ENCODE measurements around the gene YWHAG. TPM values are rescaled to one million over a fixed set of nuclear protein-coding genes. Genes with fewer than 3 reads are reported as not detected.

The YWHAG gene
- total and polyA plus RNA-seq, 9 of the 15 experiments (the other 6 are each of a cell fraction or from before 2014, with no cell fraction given): 30.4 to 246 (median 94.5) TPM

DNA sequence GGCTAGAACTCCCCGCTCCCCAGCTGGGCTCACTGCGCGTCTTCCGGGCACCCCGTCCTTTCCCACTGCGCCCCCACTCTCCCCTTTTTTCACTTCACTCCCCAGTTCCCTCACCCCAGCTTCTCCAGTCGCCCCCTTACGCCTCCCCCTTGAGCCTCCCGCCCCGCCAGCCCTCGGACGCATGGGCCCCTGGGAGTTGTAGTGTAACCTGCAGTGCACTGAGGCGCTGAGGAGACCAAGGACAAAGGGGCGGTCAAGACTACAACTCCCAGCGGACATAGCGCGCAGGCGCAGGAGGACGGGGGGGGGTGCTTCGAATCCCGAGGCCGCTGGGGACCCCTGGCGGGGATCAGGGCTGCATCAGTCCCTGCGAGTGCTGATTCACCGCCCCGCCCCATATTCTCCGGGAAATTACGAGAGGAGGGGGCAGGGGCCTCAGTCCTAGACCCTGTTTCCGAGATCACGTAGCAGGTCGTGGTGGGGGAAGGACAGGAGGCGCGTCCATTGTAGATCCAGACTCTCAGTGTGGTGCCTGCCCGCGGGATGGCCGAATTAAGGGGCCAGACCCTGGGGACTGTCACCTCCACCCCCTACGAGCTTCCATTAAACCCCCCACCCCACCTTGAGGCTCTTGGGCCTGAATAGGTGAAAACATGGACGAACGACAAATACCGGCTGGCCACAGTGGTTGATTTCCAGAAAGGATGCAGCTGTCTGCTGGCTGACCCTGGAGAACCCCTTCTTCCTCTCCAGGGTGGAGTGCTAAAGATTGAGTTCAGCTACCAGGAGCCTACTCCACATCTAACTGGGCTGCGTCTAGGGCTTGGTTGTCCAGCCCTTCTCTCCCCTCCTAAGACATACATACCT lies 553 bp upstream of the YWHAG start (continued):
- TF ChIP-seq NR4A1 (CRISPR knock-in tag; IDR thresholded peaks at IDR 0.05): no peak
- peak; percentile 57; the same call in 1 of the 2 replicates for TF ChIP-seq NR4A1 (tag; IDR thresholded peaks at IDR 0.05)
- peak in 1 of 2 experiments; percentile 70; a peak in 1 of 4 replicates for TF ChIP-seq NONO (IDR thresholded peaks at IDR 0.05; ENCODE audit: low read depth in 2 of 2, low read length in 1 of 2)
- TF ChIP-seq, protein P1, sequence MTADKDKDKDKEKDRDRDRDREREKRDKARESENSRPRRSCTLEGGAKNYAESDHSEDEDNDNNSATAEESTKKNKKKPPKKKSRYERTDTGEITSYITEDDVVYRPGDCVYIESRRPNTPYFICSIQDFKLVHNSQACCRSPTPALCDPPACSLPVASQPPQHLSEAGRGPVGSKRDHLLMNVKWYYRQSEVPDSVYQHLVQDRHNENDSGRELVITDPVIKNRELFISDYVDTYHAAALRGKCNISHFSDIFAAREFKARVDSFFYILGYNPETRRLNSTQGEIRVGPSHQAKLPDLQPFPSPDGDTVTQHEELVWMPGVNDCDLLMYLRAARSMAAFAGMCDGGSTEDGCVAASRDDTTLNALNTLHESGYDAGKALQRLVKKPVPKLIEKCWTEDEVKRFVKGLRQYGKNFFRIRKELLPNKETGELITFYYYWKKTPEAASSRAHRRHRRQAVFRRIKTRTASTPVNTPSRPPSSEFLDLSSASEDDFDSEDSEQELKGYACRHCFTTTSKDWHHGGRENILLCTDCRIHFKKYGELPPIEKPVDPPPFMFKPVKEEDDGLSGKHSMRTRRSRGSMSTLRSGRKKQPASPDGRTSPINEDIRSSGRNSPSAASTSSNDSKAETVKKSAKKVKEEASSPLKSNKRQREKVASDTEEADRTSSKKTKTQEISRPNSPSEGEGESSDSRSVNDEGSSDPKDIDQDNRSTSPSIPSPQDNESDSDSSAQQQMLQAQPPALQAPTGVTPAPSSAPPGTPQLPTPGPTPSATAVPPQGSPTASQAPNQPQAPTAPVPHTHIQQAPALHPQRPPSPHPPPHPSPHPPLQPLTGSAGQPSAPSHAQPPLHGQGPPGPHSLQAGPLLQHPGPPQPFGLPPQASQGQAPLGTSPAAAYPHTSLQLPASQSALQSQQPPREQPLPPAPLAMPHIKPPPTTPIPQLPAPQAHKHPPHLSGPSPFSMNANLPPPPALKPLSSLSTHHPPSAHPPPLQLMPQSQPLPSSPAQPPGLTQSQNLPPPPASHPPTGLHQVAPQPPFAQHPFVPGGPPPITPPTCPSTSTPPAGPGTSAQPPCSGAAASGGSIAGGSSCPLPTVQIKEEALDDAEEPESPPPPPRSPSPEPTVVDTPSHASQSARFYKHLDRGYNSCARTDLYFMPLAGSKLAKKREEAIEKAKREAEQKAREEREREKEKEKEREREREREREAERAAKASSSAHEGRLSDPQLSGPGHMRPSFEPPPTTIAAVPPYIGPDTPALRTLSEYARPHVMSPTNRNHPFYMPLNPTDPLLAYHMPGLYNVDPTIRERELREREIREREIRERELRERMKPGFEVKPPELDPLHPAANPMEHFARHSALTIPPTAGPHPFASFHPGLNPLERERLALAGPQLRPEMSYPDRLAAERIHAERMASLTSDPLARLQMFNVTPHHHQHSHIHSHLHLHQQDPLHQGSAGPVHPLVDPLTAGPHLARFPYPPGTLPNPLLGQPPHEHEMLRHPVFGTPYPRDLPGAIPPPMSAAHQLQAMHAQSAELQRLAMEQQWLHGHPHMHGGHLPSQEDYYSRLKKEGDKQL (CRISPR knock-in tag; IDR thresholded peaks at IDR 0.05; ENCODE audit: borderline replicate concordance): no peak
- peak; percentile 4 for TF ChIP-seq CXXC5 (CRISPR knock-in tag; IDR thresholded peaks at IDR 0.05)
- peak; percentile 75 to 88 for TF ChIP-seq RAD21 (CRISPR knock-in tag; conservative IDR thresholded peaks at IDR 0.05 in 1 of 2, IDR thresholded peaks at IDR 0.05 in 1 of 2)
- TF ChIP-seq, protein P2, sequence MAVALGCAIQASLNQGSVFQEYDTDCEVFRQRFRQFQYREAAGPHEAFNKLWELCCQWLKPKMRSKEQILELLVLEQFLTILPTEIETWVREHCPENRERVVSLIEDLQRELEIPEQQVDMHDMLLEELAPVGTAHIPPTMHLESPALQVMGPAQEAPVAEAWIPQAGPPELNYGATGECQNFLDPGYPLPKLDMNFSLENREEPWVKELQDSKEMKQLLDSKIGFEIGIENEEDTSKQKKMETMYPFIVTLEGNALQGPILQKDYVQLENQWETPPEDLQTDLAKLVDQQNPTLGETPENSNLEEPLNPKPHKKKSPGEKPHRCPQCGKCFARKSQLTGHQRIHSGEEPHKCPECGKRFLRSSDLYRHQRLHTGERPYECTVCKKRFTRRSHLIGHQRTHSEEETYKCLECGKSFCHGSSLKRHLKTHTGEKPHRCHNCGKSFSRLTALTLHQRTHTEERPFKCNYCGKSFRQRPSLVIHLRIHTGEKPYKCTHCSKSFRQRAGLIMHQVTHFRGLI (CRISPR knock-in tag; IDR thresholded peaks at IDR 0.05): no peak
- TF ChIP-seq, protein P3, sequence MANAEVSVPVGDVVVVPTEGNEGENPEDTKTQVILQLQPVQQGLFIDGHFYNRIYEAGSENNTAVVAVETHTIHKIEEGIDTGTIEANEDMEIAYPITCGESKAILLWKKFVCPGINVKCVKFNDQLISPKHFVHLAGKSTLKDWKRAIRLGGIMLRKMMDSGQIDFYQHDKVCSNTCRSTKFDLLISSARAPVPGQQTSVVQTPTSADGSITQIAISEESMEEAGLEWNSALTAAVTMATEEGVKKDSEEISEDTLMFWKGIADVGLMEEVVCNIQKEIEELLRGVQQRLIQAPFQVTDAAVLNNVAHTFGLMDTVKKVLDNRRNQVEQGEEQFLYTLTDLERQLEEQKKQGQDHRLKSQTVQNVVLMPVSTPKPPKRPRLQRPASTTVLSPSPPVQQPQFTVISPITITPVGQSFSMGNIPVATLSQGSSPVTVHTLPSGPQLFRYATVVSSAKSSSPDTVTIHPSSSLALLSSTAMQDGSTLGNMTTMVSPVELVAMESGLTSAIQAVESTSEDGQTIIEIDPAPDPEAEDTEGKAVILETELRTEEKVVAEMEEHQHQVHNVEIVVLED (CRISPR knock-in tag; IDR thresholded peaks at IDR 0.05): peak; percentile 78
- TF ChIP-seq, protein P4, sequence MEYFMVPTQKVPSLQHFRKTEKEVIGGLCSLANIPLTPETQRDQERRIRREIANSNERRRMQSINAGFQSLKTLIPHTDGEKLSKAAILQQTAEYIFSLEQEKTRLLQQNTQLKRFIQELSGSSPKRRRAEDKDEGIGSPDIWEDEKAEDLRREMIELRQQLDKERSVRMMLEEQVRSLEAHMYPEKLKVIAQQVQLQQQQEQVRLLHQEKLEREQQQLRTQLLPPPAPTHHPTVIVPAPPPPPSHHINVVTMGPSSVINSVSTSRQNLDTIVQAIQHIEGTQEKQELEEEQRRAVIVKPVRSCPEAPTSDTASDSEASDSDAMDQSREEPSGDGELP (CRISPR knock-in tag; IDR thresholded peaks at IDR 0.05; ENCODE audit: borderline replicate concordance): peak; percentile 83
- peak; percentile 61 for TF ChIP-seq BHLHE40 (IDR thresholded peaks at IDR 0.05; ENCODE audit: low read length)
- TF ChIP-seq, protein P5, sequence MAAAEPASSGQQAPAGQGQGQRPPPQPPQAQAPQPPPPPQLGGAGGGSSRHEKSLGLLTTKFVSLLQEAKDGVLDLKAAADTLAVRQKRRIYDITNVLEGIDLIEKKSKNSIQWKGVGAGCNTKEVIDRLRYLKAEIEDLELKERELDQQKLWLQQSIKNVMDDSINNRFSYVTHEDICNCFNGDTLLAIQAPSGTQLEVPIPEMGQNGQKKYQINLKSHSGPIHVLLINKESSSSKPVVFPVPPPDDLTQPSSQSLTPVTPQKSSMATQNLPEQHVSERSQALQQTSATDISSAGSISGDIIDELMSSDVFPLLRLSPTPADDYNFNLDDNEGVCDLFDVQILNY (CRISPR knock-in tag; IDR thresholded peaks at IDR 0.05): no peak
- TF ChIP-seq, protein P6, sequence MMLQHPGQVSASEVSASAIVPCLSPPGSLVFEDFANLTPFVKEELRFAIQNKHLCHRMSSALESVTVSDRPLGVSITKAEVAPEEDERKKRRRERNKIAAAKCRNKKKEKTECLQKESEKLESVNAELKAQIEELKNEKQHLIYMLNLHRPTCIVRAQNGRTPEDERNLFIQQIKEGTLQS (IDR thresholded peaks at IDR 0.05): peak; percentile 74
- TF ChIP-seq, protein P6 (CRISPR knock-in tag; conservative IDR thresholded peaks at IDR 0.05): 0 out of 2 replicates have a peak, but pooled peaks have one; percentile 40
